Stimulated activated naive CD8-positive, alpha-beta T cell treated with anti-CD3 and anti-CD28 coated beads, Interleukin-15, amount 100 ng/mL, for 72 hours (primary cell): Measurements from ENCODE around the gene CCDC51.
A peak's percentile ranks its signal among the peaks of the same experiment; 100 is the strongest.
"Not testable (repeated sequence)": the region's sequence is repeated elsewhere in the genome, so short reads cannot be mapped to it uniquely, and the experiment has no call there.

Experiments
- ATAC-seq: fragments of 150-1000 bp; cut with Tn5 transposase; 2 replicates; pipeline ENCODE4 v1.10.0; 2021; ENCODE audit warnings: mild to moderate bottlenecking, moderate library complexity
- DNase-seq, 2 donors: peaks; one replicate each; pipeline ENCODE4 v3.0.0; 2021 to 2022
- H3K27ac Mint-ChIP-seq, 2 donors: one replicate each; pipeline ENCODE4 v1.8.0; 2022; ENCODE audit warnings: mild to moderate bottlenecking in 2 of 2, mixed read lengths in 2 of 2, moderate library complexity in 2 of 2
- H3K27me3 Mint-ChIP-seq: one replicate; pipeline ENCODE4 v1.8.0; 2022; ENCODE audit warnings: mixed read lengths
- H3K4me1 Mint-ChIP-seq: one replicate; pipeline ENCODE4 v1.8.0; 2022; ENCODE audit warnings: mild to moderate bottlenecking, mixed read lengths
- H3K4me3 Mint-ChIP-seq, 2 donors: one replicate each; pipeline ENCODE4 v1.8.0; 2022; ENCODE audit warnings: mild to moderate bottlenecking in 2 of 2, mixed read lengths in 2 of 2, moderate library complexity in 1 of 2
- H3K9me3 Mint-ChIP-seq, 2 donors: one replicate each; pipeline ENCODE4 v1.8.0; 2022; ENCODE audit warnings: mixed read lengths in 2 of 2

CCDC51 gene

DNA sequence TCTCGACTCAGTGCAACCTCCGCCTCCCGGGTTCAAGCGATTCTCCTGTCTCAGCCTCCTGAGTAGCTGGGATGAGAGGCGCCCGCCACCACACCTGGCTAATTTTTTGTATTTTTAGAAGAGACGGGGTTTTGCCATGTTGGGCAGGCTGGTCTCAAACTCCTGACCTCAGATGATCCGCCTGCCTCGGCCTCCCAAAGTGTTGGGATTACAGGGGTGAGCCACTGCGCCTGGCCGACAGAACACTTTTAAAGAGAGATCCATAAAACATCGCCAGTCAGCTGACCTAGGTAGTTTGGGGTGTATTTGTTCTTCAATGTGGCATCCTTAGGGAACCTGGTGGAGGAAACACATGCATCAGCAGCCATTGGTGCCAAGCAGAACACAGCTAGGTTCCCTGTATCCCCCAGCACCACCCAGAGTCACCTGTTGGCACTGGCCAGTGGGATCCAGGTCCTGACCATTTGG, 38.5 kb downstream of the CCDC51 start:
- H3K4me3 Mint-ChIP-seq, DNase-seq, ATAC-seq, H3K4me1 Mint-ChIP-seq, H3K27me3 Mint-ChIP-seq, H3K9me3 Mint-ChIP-seq, H3K27ac Mint-ChIP-seq: not testable (repeated sequence)

DNA sequence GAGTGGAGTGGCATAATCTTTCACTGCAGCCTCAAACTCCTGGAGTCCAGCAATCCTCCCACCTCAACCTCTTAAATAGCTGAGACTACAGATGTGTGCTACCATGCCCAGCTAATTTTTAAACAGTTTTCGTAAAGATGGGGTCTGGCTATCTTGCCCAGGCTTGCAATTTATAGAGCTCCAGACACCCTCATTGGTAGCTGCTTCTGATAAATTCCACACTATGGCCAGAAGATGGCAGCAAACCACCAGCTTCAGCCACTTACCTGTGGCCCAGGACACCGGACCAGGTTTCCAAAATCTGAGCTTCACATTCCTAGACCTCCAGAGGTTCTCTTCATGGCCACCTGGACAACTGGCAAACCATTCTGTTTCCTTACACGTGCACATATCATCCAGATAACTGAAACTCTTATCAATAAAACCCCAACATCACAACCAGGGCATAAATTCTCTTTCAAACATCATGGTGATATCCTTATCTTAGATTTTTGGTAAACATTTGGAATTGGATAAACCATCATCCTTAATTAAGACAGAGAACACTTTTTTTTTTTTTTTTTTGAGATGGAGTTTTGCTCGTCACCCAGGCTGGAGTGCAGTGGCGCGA, 39.0 kb downstream of the CCDC51 start:
- no peaks in the 10 kb centered on the region for H3K9me3 Mint-ChIP-seq
- DNase-seq (peak; percentile 57 to 61), ATAC-seq (peak; percentile 79)
- H3K4me1 Mint-ChIP-seq, result no peaks in the 10 kb centered on the region
- H3K27ac Mint-ChIP-seq, result peak overlapping the region in 1 of 2 donors; percentile 85
- peaks cover 11% of the 10 kb centered on the region for H3K27me3 Mint-ChIP-seq
- H3K4me3 Mint-ChIP-seq, result no peak overlapping the region

DNA sequence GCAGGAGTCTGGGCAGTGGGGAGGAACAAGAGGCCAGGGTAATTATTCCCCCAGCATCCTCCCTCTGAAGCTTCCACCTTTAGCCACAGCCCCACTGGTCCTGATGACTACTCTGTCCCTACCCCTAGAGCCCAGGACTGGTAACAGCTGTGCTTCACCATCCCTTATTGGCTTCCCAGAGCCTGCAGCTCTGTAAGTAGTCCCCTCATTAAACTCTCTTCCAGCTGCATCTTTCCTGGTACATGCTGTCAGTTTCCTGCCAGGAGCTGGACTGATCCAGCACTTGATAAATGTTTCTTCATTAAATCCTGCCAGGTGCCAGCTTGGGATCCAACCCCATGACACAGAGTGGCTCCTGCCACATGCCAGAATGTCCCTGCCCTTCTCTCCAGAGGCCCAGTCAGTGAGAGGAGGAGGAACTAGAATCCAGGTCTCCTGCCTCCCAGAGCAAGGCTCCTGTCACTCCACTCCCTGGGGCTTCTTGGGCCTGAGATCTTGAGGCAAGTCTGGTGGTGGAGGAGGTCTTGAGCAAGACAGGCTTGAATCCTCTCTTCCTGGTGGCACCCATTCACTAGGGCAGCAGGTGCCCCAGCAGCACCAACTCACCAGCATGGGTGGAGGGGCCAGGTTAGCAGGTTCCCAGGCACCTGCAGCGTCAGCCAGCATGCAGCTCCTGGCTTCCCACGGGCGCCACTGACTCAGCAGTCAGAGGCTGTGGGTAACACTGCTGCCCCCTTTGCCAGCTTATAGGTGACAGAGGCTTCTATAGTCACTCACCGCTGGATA, 40.3 kb downstream of the CCDC51 start:
- ATAC-seq (no peak), DNase-seq (peak in 1 of 2 donors; percentile 7)
- H3K27me3 Mint-ChIP-seq, result peaks cover 14% of the 10 kb centered on the region
- H3K27ac Mint-ChIP-seq, result no peak overlapping the region
- no peaks in the 10 kb centered on the region for H3K4me1 Mint-ChIP-seq
- no peaks in the 10 kb centered on the region for H3K9me3 Mint-ChIP-seq
- H3K4me3 Mint-ChIP-seq, result no peak overlapping the region

DNA sequence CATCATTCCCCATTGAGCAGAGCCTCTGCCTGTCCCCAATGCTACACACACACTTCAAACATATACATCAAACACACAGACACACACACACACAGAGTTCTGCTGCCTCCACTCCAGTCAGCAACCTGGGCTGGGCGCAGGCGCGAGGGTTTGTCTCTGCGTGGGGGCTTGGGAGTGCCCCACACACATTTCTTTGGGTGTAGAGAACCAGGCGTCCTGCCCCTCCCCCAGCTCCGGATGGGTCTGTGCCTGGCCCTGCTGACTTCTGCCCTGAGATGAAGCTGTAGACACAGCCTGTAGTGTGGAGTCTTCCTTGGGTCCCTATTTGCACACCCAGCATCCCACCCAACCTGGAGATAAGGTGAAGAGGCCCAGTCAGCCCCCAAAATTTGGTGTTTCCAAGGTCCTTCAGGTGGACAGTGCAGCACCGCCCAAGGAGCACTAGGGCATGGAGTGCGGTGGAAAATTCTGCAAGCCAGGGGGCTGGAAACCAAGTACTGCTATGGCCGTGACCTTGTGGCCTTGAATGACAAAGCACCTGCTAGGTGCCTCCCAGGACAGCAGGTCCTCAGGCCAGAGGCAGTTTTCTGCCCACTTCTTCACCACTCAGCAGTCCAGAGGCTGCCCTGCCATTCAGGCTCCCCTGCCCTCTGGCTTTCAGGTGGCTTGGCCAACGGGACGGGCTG, 41.1 kb downstream of the CCDC51 start:
- no peak overlapping the region for H3K27ac Mint-ChIP-seq
- peaks cover 14% of the 10 kb centered on the region for H3K27me3 Mint-ChIP-seq
- DNase-seq (peak in 1 of 2 donors; percentile 6), ATAC-seq (no peak)
- H3K9me3 Mint-ChIP-seq, result no peaks in the 10 kb centered on the region
- no peaks in the 10 kb centered on the region for H3K4me1 Mint-ChIP-seq
- no peak overlapping the region for H3K4me3 Mint-ChIP-seq

DNA sequence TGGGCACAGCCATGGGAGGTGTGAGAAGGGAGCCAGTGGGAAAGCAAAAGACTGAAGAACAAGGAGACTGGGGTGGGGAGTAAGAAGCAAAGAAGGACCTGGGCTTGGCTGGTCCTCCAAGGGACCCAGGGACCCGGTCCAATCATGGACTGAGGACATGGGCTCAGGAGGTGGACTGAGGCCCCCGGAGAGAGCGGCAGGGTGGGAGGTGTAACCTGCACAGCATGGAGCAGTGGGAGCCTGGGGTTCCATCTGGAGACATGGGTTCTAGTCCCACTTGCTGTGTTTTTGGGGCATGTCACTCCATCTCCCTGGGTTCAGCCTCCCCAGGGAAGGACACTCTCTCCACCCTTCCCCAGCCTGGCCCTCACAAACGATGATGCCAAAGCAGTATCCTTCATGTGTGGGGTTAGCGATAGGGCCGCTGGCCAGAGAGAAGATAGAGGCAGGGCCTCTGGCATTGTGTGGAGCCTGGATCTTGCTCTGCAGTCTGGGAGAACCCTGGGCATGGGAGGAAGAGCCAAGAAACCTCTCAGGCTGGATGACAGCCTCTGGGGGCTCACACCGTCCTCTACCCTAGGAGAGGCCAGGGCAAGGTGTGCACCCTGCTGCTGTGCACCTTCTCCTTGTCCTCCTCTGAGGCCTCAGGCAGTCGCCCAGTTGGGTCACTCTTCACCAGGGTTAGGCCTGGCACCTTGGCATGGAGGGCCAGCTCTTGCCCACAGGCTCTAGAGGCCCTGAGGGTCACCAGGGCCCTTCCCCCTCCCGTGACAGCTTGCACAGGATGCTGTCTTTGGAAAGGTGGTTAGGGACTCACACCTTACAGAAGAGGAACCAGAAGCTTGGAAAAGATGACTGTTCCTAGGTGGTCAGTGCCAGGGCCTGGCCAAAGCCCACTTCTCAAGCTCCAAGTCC, 41.9 kb downstream of the CCDC51 start:
- H3K27me3 Mint-ChIP-seq, result peaks cover 14% of the 10 kb centered on the region
- no peak overlapping the region for H3K27ac Mint-ChIP-seq
- DNase-seq (peak in 1 of 2 donors; percentile 6), ATAC-seq (no peak)
- no peaks in the 10 kb centered on the region for H3K4me1 Mint-ChIP-seq
- H3K9me3 Mint-ChIP-seq, result no peaks in the 10 kb centered on the region
- no peak overlapping the region for H3K4me3 Mint-ChIP-seq

DNA sequence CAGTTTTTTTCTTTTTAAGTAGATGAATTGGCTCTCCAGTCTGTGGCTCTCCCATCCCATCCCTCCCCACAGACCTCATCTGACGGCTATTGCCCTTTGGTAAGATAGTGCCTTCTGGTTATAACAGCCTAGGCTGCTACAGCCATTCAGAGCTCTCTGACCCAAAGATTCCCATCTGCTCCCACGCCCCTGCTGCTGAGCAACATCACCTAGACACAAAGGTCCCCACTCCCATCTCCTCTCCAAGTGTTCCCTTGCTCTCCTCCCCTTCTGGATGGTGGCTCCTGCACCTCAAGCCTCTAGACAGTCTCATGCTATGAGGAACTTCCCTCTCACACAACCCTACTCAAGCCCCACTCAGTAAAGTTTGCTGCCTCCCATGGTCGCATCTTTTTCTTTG, 44.2 kb downstream of the CCDC51 start:
- Mint-ChIP-seq H3K4me1 (no peaks in the 10 kb centered on the region), H3K9me3 (no peaks in the 10 kb centered on the region), H3K4me3 (no peak overlapping the region), H3K27me3 (peaks cover 14% of the 10 kb centered on the region), H3K27ac (no peak overlapping the region)
- DNase-seq (no peak), ATAC-seq (no peak)

DNA sequence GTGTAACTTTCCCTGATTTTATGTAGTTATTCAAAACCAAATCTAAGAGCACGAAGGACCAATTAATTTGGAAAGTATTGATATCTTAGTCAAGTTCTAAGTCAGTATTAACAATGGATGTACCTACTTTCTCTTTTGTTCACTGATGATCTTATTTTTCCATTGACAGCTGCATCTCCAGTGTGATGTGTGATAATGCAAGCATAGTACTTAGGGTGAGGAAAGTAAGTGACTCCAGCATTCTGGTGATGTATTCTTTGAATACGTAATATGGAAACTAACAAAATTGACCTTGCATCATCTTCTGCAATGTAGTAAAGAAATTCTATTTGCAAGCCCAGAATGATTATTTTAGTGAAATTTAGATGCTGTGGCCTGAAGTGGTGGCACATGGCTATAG, 45.5 kb downstream of the CCDC51 start:
- ATAC-seq (no peak), DNase-seq (no peak)
- H3K4me3 Mint-ChIP-seq, result no peak overlapping the region
- no peaks in the 10 kb centered on the region for H3K4me1 Mint-ChIP-seq
- H3K27ac Mint-ChIP-seq, result peak overlapping the region in 1 of 2 donors; percentile 23
- peaks cover 9% of the 10 kb centered on the region for H3K27me3 Mint-ChIP-seq
- no peaks in the 10 kb centered on the region for H3K9me3 Mint-ChIP-seq

DNA sequence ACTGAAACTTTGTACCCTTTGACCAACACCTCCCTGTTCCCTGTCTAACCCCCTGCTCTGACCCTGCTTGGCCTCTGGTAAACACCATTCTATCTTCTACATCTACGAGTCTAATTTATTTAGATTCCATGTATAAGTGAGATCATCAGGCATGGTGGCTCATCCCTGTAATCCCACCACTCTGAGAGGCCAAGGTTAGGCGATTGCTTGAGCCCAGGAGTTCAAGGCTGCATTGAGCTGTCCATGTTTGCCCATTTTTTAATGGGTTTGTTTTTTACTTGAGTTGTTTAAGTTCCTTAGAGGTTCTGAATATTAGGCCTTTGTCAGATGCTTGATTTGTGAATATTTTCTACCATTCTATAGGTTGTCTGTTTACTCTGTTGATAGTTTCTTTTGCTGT, 51.0 kb downstream of the CCDC51 start:
- Mint-ChIP-seq H3K9me3 (no peaks in the 10 kb centered on the region), H3K27me3 (peaks cover 13% of the 10 kb centered on the region), H3K4me1 (no peaks in the 10 kb centered on the region), H3K27ac (no peak overlapping the region), H3K4me3 (no peak overlapping the region)
- no peak for ATAC-seq
- DNase-seq, result no peak

DNA sequence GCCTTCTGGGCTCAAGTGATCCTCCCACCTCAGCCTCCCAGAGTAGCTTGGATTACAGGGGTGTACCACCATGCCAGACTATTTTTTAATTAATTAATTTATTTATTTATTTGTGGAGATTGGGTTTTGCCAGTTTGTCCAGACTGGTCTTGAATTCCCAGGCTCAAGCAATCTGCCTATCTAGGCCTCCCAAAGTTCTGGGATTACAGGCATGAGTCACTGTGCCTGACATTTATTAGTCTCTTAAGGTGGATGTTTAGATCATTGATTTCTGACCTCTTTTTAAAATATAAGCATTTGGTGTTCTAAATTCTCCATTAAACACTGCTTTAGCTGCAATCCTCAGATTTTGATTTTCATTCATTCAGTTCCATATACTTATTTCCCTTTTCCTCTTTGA, 52.3 kb downstream of the CCDC51 start:
- no peak overlapping the region for H3K4me3 Mint-ChIP-seq
- peaks cover 26% of the 10 kb centered on the region for H3K27me3 Mint-ChIP-seq
- no peak for DNase-seq
- ATAC-seq, result no peak
- no peaks in the 10 kb centered on the region for H3K4me1 Mint-ChIP-seq
- no peaks in the 10 kb centered on the region for H3K9me3 Mint-ChIP-seq
- H3K27ac Mint-ChIP-seq, result no peak overlapping the region
